Parathyroid adenoma (tissue), 2 donors: ENCODE data around the gene TMEM223.
"Not testable (repeated sequence)": the region's sequence is repeated elsewhere in the genome, so short reads cannot be mapped to it uniquely, and the experiment has no call there.

Source experiments
- H2AFZ ChIP-seq: fragments of 300-600 bp; sonication (generic); one replicate; pipeline ENCODE4 v1.7.0; 2017; ENCODE audit warnings: antibody characterized with exemption, mild to moderate bottlenecking
- H3K27ac ChIP-seq: fragments of 300-600 bp; sonication (generic); one replicate; pipeline ENCODE4 v1.7.0; 2017
- H3K27me3 ChIP-seq: fragments of 300-600 bp; sonication (generic); one replicate; pipeline ENCODE4 v1.7.0; 2017; ENCODE audit warnings: low read length; ENCODE audit not compliant: control insufficient read depth, insufficient read depth
- H3K36me3 ChIP-seq: fragments of 300-600 bp; sonication (generic); one replicate; pipeline ENCODE4 v1.7.0; 2017; ENCODE audit warnings: low read length; ENCODE audit not compliant: control insufficient read depth, insufficient read depth
- H3K4me1 ChIP-seq: fragments of 300-600 bp; sonication (generic); one replicate; pipeline ENCODE4 v1.7.0; 2017; ENCODE audit warnings: control low read depth
- H3K4me2 ChIP-seq: fragments of 300-600 bp; sonication (generic); one replicate; pipeline ENCODE4 v1.7.0; 2017; ENCODE audit warnings: low read length
- H3K4me3 ChIP-seq: fragments of 300-600 bp; sonication (generic); one replicate; pipeline ENCODE4 v1.7.0; 2017; ENCODE audit warnings: low read depth, low read length
- H3K79me2 ChIP-seq: fragments of 300-600 bp; sonication (generic); one replicate; pipeline ENCODE4 v1.7.0; 2017; ENCODE audit warnings: control low read depth
- H3K9ac ChIP-seq: fragments of 300-600 bp; sonication (generic); one replicate; pipeline ENCODE4 v1.7.0; 2017; ENCODE audit warnings: mild to moderate bottlenecking
- H3K9me3 ChIP-seq: fragments of 300-600 bp; sonication (generic); one replicate; pipeline ENCODE4 v1.7.0; 2017; ENCODE audit warnings: low read length; ENCODE audit not compliant: control insufficient read depth
- CTCF ChIP-seq: fragments of 300-600 bp; sonication (generic); IDR thresholded peaks from one replicate; pipeline ENCODE4 v1.7.0; 2017; ENCODE audit warnings: antibody characterized with exemption, mild to moderate bottlenecking
- donor health status: primary hyperparathyroidism.

TMEM223 gene, protein sequence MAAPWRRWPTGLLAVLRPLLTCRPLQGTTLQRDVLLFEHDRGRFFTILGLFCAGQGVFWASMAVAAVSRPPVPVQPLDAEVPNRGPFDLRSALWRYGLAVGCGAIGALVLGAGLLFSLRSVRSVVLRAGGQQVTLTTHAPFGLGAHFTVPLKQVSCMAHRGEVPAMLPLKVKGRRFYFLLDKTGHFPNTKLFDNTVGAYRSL

DNA sequence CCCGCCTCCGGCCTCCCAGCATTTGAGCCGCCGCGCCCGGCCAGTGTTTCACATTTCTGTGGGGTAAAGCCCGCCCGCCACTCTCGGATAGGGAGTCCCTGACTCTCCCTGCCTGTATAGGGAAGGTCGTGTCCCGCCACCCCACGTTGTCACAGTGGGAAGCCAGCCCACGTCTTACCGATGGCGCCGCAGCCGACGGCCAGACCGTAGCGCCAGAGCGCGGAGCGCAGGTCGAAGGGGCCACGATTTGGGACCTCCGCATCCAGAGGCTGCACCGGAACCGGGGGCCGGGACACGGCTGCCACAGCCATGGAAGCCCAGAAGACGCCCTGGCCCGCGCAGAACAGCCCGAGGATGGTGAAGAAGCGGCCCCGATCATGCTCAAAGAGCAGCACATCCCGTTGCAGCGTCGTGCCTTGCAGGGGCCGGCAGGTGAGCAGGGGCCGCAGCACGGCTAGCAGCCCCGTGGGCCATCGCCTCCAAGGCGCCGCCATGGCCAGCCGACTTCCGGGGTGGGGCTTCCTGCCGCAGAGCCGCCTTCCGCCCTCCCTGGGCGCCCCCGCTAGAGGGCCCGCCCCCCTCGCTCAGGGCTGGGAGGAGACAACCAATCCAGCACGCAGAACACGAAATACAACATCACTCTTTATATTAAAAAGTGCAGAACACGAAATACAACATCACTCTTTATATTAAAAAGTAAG is at the start of gene TMEM223:
TSS of gene TMEM223 (minus strand) at position 506 of the 701 bp plus-strand sequence. CDS start at position 494, 12 bp downstream.
- peak within 1 kb of the TSS; percentile 26 for H3K27ac ChIP-seq

DNA sequence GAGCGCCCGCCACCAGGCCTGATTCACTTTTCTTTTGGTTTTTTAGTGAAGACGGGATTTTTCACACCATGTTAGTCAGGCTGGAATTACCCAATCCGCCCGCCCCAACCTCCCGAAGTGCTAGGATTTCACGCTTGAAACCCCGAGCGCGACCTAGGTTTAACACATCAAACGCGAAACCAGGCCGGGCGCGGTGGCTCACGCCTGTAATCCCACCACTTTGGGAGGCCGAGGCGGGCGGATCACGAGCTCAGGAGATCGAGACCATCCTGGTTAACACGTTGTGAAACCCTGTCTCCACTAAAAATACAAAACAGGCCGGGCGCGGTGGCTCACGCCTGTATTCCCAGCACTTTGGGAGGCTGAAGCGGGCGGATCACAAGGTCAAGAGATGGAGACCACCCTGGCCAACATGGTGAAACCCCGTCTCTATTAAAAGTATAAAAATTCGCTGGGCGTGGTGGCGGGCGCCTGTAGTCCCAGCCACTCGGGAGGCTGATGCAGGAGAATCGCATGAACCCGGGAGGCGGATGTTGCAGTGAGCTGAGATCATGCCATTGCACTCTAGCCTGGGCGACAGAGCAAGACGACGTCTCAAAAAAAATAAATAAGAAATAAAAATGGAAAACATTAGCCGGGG is 49.0 kb upstream of the TMEM223 start:
- Histone ChIP-seq H3K4me3 (peak overlapping the region; percentile 86), H3K4me2 (peak overlapping the region; percentile 97), H2AFZ (peak overlapping the region; percentile 76), H3K27ac (peak overlapping the region; percentile 100), H3K9ac (peak overlapping the region; percentile 13)
- H3K4me1 ChIP-seq, H3K27me3 ChIP-seq, H3K9me3 ChIP-seq, H3K36me3 ChIP-seq, H3K79me2 ChIP-seq: not testable (repeated sequence)

More for the DNA sequence above, at the start of gene TMEM223:
- peak; percentile 21 for TF ChIP-seq CTCF
- peak within 1 kb of the TSS; percentile 75 for H3K4me2 ChIP-seq
- H3K4me1 ChIP-seq: peaks cover 2% of the 10 kb centered on the region
- peaks cover 2% of the 10 kb centered on the region for H3K79me2 ChIP-seq
- no peaks in the 10 kb centered on the region for H3K27me3 ChIP-seq
- peak within 1 kb of the TSS; percentile 74 for H3K4me3 ChIP-seq
- peak within 1 kb of the TSS; percentile 77 for H2AFZ ChIP-seq
- no peaks in the 10 kb centered on the region for H3K36me3 ChIP-seq
- no peak within 1 kb of the TSS for H3K9ac ChIP-seq
- H3K9me3 ChIP-seq: no peaks in the 10 kb centered on the region

DNA sequence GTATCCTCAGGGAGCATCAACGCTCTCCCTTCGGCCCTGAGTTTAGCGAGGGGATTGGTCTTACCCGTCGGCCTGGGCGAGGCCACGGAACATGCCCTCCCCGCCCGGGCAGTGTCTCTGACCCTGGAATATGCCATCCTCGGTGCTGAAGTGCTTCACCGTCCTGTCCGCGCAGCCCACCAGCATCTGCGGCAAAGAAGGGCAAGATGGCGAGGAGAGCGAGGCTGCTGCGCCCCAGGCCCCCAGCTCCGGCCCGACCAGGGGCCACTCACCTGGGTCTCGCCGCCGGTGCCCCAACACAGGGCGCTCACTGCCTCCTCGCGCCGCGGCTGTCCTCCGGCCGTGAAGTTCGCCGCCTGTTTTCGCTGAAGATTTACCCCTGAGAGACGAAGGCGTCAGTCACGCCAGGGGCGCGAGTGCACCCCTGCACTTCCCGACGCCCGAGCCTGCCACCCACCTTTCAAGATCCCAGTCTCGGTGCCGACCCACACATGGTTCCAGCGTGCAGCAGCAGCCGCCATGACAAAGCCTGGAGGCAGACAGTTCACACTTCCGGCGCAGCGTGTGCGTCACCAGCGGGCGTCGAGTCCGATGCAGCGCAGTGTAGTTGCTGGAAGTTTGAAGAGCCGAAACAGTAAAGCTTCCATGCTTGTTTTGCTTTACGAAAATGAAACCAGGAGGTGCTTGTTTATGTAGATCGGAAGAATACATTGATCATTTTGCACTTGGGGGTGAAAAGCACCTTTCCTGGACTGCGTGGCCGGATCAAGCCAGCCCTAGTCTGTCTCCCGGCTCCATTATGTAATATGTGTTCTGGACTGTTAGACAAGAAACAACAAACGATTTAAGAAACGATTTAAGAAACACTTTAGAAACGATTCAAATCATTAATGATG is 47.5 kb upstream of the TMEM223 start, which contains the start of gene WDR74:
TSS of gene WDR74 (minus strand) at position 541 of the 896 bp plus-strand sequence. CDS start at position 521, 20 bp downstream.
- TF ChIP-seq CTCF: no peak
- Histone ChIP-seq H3K4me2 (peak within 1 kb of the TSS; percentile 97), H3K27ac (peak within 1 kb of the TSS; percentile 100), H3K9ac (peak within 1 kb of the TSS; percentile 37), H2AFZ (peak within 1 kb of the TSS; percentile 76), H3K9me3 (no peaks in the 10 kb centered on the region), H3K27me3 (no peaks in the 10 kb centered on the region), H3K36me3 (no peaks in the 10 kb centered on the region), H3K4me1 (peaks cover 8% of the 10 kb centered on the region), H3K4me3 (peak within 1 kb of the TSS; percentile 86), H3K79me2 (no peaks in the 10 kb centered on the region)

DNA sequence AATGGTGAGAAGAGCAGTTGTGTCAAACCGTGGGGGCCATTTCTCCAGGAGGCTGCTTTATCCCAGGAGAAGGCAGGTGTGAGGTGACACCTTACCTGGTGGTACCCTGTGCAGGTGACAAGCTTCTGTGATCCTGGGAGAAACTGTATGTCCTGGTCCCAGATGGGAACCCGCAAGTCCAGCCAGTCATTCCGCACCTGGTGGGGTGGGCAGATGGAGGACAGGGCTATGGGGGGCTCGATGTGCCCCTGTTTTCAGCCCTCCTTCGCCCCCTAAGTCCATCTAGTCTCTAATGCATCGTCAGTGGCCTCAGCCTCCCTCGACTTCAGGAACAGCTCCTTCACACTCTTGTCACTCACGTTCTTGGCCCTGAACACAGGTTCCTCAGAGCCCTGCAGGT is 43.5 kb upstream of the TMEM223 start:
- H3K27me3 ChIP-seq: no peaks in the 10 kb centered on the region
- H3K4me2 ChIP-seq: no peak overlapping the region
- no peak overlapping the region for H2AFZ ChIP-seq
- H3K36me3 ChIP-seq: no peaks in the 10 kb centered on the region
- H3K9me3 ChIP-seq: no peaks in the 10 kb centered on the region
- no peak overlapping the region for H3K4me3 ChIP-seq
- no peak overlapping the region for H3K9ac ChIP-seq
- no peak overlapping the region for H3K27ac ChIP-seq
- peaks cover 4% of the 10 kb centered on the region for H3K4me1 ChIP-seq
- peaks cover 4% of the 10 kb centered on the region for H3K79me2 ChIP-seq
- TF ChIP-seq CTCF: no peak
